ENCODE results near the gene PLEKHA5.
"Not testable (repeated sequence)": the region's sequence is repeated elsewhere in the genome, so short reads cannot be mapped to it uniquely, and the experiment has no call there.

The PLEKHA5 gene

GRCh38 chr12:19323805-19324204 is 194.3 kb downstream of the PLEKHA5 start:
- TF ChIP-seq CTCF (IDR thresholded peaks at IDR 0.05; ENCODE audit: low read depth, low read length), result no peak
- DNase-seq (ENCODE audit: extremely low read depth, low read depth), result no peak

- no peak for TF ChIP-seq CTCF (IDR thresholded peaks at IDR 0.05; ENCODE audit: low read depth, low read length)
- DNase-seq (ENCODE audit: extremely low read depth, low read depth), result no peak
Observed at GRCh38 chr12:19326102-19326501, 196.6 kb downstream of the PLEKHA5 start.

- DNase-seq (ENCODE audit: extremely low read depth, low read depth), result no peak
- no peak for TF ChIP-seq CTCF (IDR thresholded peaks at IDR 0.05; ENCODE audit: low read depth, low read length)
Observed at GRCh38 chr12:19332196-19332595, 202.7 kb downstream of the PLEKHA5 start.

GRCh38 chr12:19338405-19338804 is 208.9 kb downstream of the PLEKHA5 start:
- no peak for TF ChIP-seq CTCF (IDR thresholded peaks at IDR 0.05; ENCODE audit: low read depth, low read length)
- DNase-seq (ENCODE audit: extremely low read depth, low read depth), result no peak

GRCh38 chr12:19350850-19351249 is 221.3 kb downstream of the PLEKHA5 start:
- DNase-seq (ENCODE audit: extremely low read depth, low read depth), result not testable (repeated sequence)

GRCh38 chr12:19351346-19351745 is 221.8 kb downstream of the PLEKHA5 start:
- TF ChIP-seq CTCF (IDR thresholded peaks at IDR 0.05; ENCODE audit: low read depth, low read length), result no peak
- DNase-seq (ENCODE audit: extremely low read depth, low read depth), result no peak

- DNase-seq (ENCODE audit: extremely low read depth, low read depth), result peak; percentile 8
- TF ChIP-seq CTCF (IDR thresholded peaks at IDR 0.05; ENCODE audit: low read depth, low read length), result no peak
Observed at GRCh38 chr12:19369691-19370148, 240.2 kb downstream of the PLEKHA5 start.

- TF ChIP-seq CTCF (IDR thresholded peaks at IDR 0.05; ENCODE audit: low read depth, low read length), result no peak
- no peak for DNase-seq (ENCODE audit: extremely low read depth, low read depth)
Observed at GRCh38 chr12:19373586-19373985, 244.1 kb downstream of the PLEKHA5 start.

All from AG09319 (cell line).